K562 (cell line): ENCODE results near the gene EDN2. TPM values are rescaled to one million over a fixed set of nuclear protein-coding genes. Genes with fewer than 3 reads are reported as not detected.

Source experiments
- ATAC-seq: fragments of 200-7000 bp; cut with Tn5 transposase; 3 replicates; pipeline ENCODE4 v1.9.1; 2020; ENCODE audit warnings: moderate library complexity
- BruUV-seq: library from RNA; stranded (reverse); fragments of 400-500 nt; replicated peaks from 2 replicates; lab custom pipeline; 2021; lab: Mats Ljungman, UMichigan
- CTCF ChIA-PET: fragments of 300-600 bp; formaldehyde crosslinking; extraction: SDS; loops from one replicate; lab custom pipeline; 2021; ENCODE audit warnings: low intra/inter-chr PET ratio; lab: Yijun Ruan, JAX
- POLR2A ChIA-PET: fragments of 300-600, 350-650 bp; sonication (Branson Sonifier 250); formaldehyde crosslinking; extraction: SDS; loops from one replicate; lab custom pipeline; 2021; ENCODE audit warnings: antibody characterized with exemption, inconsistent platforms; lab: Yijun Ruan, JAX
- DNase-seq, 4 experiments: peaks; one replicate each; pipeline versions ENCODE4 v3.0.0 to v3.0.0-alpha.2; 2011 to 2018; ENCODE audit warnings: low spot score in 3 of 4, mixed read lengths in 3 of 4; ENCODE audit errors: extremely low read depth in 1 of 4
- FAIRE-seq: peaks from 2 replicates; lab custom pipeline; 2011; peaks lifted over from hg19 to GRCh38; lab: Jason Lieb, UNC
- H2AFZ ChIP-seq: 2 replicates; pipeline ENCODE4 v1.6.0; 2011; ENCODE audit warnings: low read depth, low read length, control low read depth, inconsistent platforms
- H3K27ac ChIP-seq: fragments of 200-600 bp; 3 replicates; pipeline ENCODE4 v1.8.0; 2011; ENCODE audit warnings: low read depth, mild to moderate bottlenecking, control low read depth, inconsistent platforms, low read length, moderate library complexity, mixed read lengths; ENCODE audit errors: extremely low read depth
- H3K27me3 ChIP-seq, 2 experiments: fragments of 300-600 bp in 1 of 2; 2 replicates in 1 of 2; 3 replicates in 1 of 2; pipeline versions ENCODE4 v1.6.0 to v1.8.0; 2011; ENCODE audit warnings: inconsistent platforms in 2 of 2, low read length in 2 of 2, mild to moderate bottlenecking in 1 of 2, mixed read lengths in 1 of 2, moderate library complexity in 1 of 2; ENCODE audit not compliant: control insufficient read depth in 2 of 2, insufficient read depth in 2 of 2
- H3K36me3 ChIP-seq: fragments of 300-600 bp; 3 replicates; pipeline ENCODE4 v1.8.0; 2011; ENCODE audit warnings: mild to moderate bottlenecking, low read length, inconsistent platforms; ENCODE audit not compliant: control insufficient read depth, insufficient read depth
- H3K4me1 ChIP-seq, 2 experiments: fragments of 200-600 bp in 1 of 2; replicated peaks in 1 of 2; 2 replicates in 1 of 2; 3 replicates in 1 of 2; pipeline versions ENCODE4 v1.5.1 to v1.8.0; 2011; ENCODE audit warnings: inconsistent platforms in 2 of 2, low read length in 2 of 2, mild to moderate bottlenecking in 1 of 2, mixed read lengths in 1 of 2, moderate library complexity in 1 of 2; ENCODE audit not compliant: control insufficient read depth in 2 of 2, insufficient read depth in 2 of 2
- H3K4me2 ChIP-seq: 2 replicates; pipeline ENCODE4 v1.6.1; 2011; ENCODE audit warnings: low read length, control low read depth, inconsistent platforms, mixed read lengths; ENCODE audit not compliant: insufficient read depth
- H3K4me3 ChIP-seq: fragments of 200-600 bp; sonication (generic), shearing (Covaris generic); 2 replicates; pipeline ENCODE4 v1.5.1; 2016; ENCODE audit warnings: control low read depth, inconsistent platforms
- H3K79me2 ChIP-seq: fragments of 200-600 bp; 3 replicates; pipeline ENCODE4 v1.8.0; 2011; ENCODE audit warnings: low read length, inconsistent platforms; ENCODE audit not compliant: control insufficient read depth, insufficient read depth
- H3K9ac ChIP-seq, 2 experiments: 2 replicates each; pipeline versions ENCODE4 v1.6.0 to v1.6.1; 2011; ENCODE audit warnings: low read depth in 2 of 2, low read length in 2 of 2, control low read depth in 1 of 2, inconsistent platforms in 1 of 2, mild to moderate bottlenecking in 1 of 2, mixed read lengths in 1 of 2; ENCODE audit not compliant: insufficient read depth in 1 of 2
- H3K9me1 ChIP-seq: one replicate; pipeline ENCODE4 v1.6.0; 2011; ENCODE audit warnings: inconsistent platforms, mild to moderate bottlenecking, low read length, moderate library complexity; ENCODE audit not compliant: control insufficient read depth, insufficient read depth
- H3K9me3 ChIP-seq: replicated peaks from 2 replicates; pipeline ENCODE4 v1.5.1; 2011; ENCODE audit warnings: low read depth, low read length, inconsistent platforms; ENCODE audit not compliant: control insufficient read depth, insufficient read depth
- H4K20me1 ChIP-seq: replicated peaks from 2 replicates; pipeline ENCODE4 v1.6.1; 2011; ENCODE audit warnings: low read length, inconsistent platforms, mixed read lengths; ENCODE audit not compliant: control insufficient read depth, insufficient read depth
- ATF3 ChIP-seq, 2 experiments: fragments of 450-650 bp in 1 of 2; sonication (generic) in 1 of 2; formaldehyde crosslinking in 1 of 2; IDR thresholded peaks in 1 of 2; conservative IDR thresholded peaks in 1 of 2; 2 replicates each; pipeline versions ENCODE4 v1.6.1 to v1.8.1; 2016 to 2023; ENCODE audit warnings: mild to moderate bottlenecking in 2 of 2, moderate library complexity in 2 of 2, inconsistent platforms in 1 of 2, missing genetic modification reagents in 1 of 2
- BRF1 ChIP-seq: IDR thresholded peaks from 3 replicates; pipeline ENCODE4 v1.6.1; 2011; ENCODE audit warnings: borderline replicate concordance, mild to moderate bottlenecking; ENCODE audit not compliant: insufficient read length; ENCODE audit errors: extremely low read depth
- C11orf30 ChIP-seq: fragments of 450-650 bp; IDR thresholded peaks from 2 replicates; pipeline ENCODE4 v1.6.1; 2016; ENCODE audit warnings: low read depth, mild to moderate bottlenecking
- CBFB ChIP-seq: sonication (generic); formaldehyde crosslinking; IDR thresholded peaks from 2 replicates; pipeline ENCODE4 v1.4.0; 2020; ENCODE audit warnings: mild to moderate bottlenecking, missing genetic modification reagents
- JUNB ChIP-seq: fragments of 450-650 bp; formaldehyde crosslinking; conservative IDR thresholded peaks from 2 replicates; pipeline ENCODE4 v1.4.0; 2020; ENCODE audit warnings: mild to moderate bottlenecking
- JUND ChIP-seq, 2 experiments: IDR thresholded peaks; 2 replicates in 1 of 2; 3 replicates in 1 of 2; pipeline ENCODE4 v1.6.1; 2011; ENCODE audit warnings: borderline replicate concordance in 2 of 2, low read depth in 2 of 2, low read length in 2 of 2, improper control_type of control experiment in 1 of 2, missing biosample characterization in 1 of 2, missing genetic modification characterization in 1 of 2, missing genetic modification reagents in 1 of 2
- MAFG ChIP-seq: fragments of 450-650 bp; conservative IDR thresholded peaks from 2 replicates; pipeline ENCODE4 v1.6.1; 2016; ENCODE audit warnings: missing genetic modification characterization, missing compliant biosample characterization
- MAFK ChIP-seq: IDR thresholded peaks from 2 replicates; pipeline ENCODE4 v1.6.1; 2011; ENCODE audit warnings: low read length, improper control_type of control experiment
- MTF1 ChIP-seq: fragments of 250-450 bp; sonication (Bioruptor Pico); IDR thresholded peaks from 2 replicates; pipeline ENCODE4 v1.9.0; 2021; ENCODE audit warnings: moderate library complexity, mild to moderate bottlenecking, inconsistent platforms, borderline replicate concordance
- THAP7 ChIP-seq: fragments of 250-450 bp; sonication (Bioruptor Pico); IDR thresholded peaks from 2 replicates; pipeline ENCODE4 v1.5.0; 2021
- ZNF316 ChIP-seq: fragments of 450-650 bp; IDR thresholded peaks from 2 replicates; pipeline ENCODE4 v1.6.1; 2016
- WGBS: fragments of 100-300 bp; shearing (Covaris generic); methylation state at CpG from one replicate; pipeline ENCODE4 v1.1.6; 2016; ENCODE audit warnings: low coverage, mixed read lengths; ENCODE audit not compliant: insufficient coverage; ENCODE audit errors: missing lambda C conversion rate; 5-methylcytosine and 5-hydroxymethylcytosine counted together
- in situ Hi-C: fragments of 300-500 bp; cut with MboI; formaldehyde crosslinking; loops from 4 replicates; pipeline ENCODE4 v1.15.0; 2018; ENCODE audit warnings: inconsistent platforms, mixed read lengths
- intact Hi-C: fragments of 100-400 bp; cut with micrococcal nuclease; formaldehyde crosslinking; loops from 2 replicates; pipeline ENCODE4 v1.14.2; 2022
- polyA plus RNA-seq, 8 experiments: library from polyadenylated mRNA; depleted of rRNA in 4 of 8; stranded (reverse) in 5 of 8; unstranded in 3 of 8; fragments of >200 nt; fragmentation: Nextera tagmentation in 2 of 8; fragmentation: Illumina TruSeq in 1 of 8; extraction: Ambion mirVana in 2 of 8; extraction: Trizol in 1 of 8; gene quantifications; 2 replicates each; pipeline versions ENCODE4 v1.2.1 to v1.2.3, GENCODE V29; 2011 to 2014; ENCODE audit warnings: inconsistent platforms in 1 of 8, missing spikeins in 1 of 8
- total RNA-seq, 7 experiments: library from RNA; depleted of rRNA in 6 of 7; stranded (reverse); fragments of >200 nt in 6 of 7; fragmentation: Illumina TruSeq in 2 of 7; extraction: Trizol in 2 of 7; gene quantifications; 2 replicates each; pipeline versions ENCODE4 v1.2.1 to v1.2.3, GENCODE V29; 2011 to 2021; ENCODE audit warnings: low replicate concordance in 1 of 7
- TF ChIP-seq, protein P1 (sequence below): sonication (generic); formaldehyde crosslinking; IDR thresholded peaks from 2 replicates; pipeline ENCODE4 v1.8.0; 2022; ENCODE audit warnings: mild to moderate bottlenecking, missing genetic modification reagents

EDN2 gene
- total and polyA plus RNA-seq, 9 of the 15 experiments (the other 6 are each of a cell fraction or from before 2014, with no cell fraction given): not detected

GRCh38 chr1:41498391-41498790 is 13.9 kb upstream of the EDN2 start:
- FAIRE-seq: peak; percentile 37
- Histone ChIP-seq H3K4me2 (no peak overlapping the region), H3K79me2 (no peaks in the 10 kb centered on the region), H3K9me1 (no peaks in the 10 kb centered on the region)
- TF ChIP-seq MAFG (tag): peak; percentile 29; the same call in 1 of the 2 replicates
- TF ChIP-seq BRF1: no peak
- TF ChIP-seq ZNF316: peak; percentile 62
- peak; percentile 46; the same call in 1 of the 2 replicates for TF ChIP-seq ATF3 (IDR thresholded peaks at IDR 0.05)
- TF ChIP-seq ATF3 (CRISPR knock-in tag; conservative IDR thresholded peaks at IDR 0.05): no peak
- TF ChIP-seq THAP7 (CRISPR knock-in tag): no peak
- peak; percentile 54; the same call in 1 of the 2 replicates for TF ChIP-seq C11orf30
- peak; percentile 28 for TF ChIP-seq MAFK
- TF ChIP-seq, protein P1, sequence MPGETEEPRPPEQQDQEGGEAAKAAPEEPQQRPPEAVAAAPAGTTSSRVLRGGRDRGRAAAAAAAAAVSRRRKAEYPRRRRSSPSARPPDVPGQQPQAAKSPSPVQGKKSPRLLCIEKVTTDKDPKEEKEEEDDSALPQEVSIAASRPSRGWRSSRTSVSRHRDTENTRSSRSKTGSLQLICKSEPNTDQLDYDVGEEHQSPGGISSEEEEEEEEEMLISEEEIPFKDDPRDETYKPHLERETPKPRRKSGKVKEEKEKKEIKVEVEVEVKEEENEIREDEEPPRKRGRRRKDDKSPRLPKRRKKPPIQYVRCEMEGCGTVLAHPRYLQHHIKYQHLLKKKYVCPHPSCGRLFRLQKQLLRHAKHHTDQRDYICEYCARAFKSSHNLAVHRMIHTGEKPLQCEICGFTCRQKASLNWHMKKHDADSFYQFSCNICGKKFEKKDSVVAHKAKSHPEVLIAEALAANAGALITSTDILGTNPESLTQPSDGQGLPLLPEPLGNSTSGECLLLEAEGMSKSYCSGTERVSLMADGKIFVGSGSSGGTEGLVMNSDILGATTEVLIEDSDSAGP (CRISPR knock-in tag): no peak
- TF ChIP-seq JUND (IDR thresholded peaks at IDR 0.05; ENCODE audit: borderline replicate concordance, low read depth, low read length): no peak
- peak; percentile 30; the same call in 1 of the 3 replicates for TF ChIP-seq JUND (tag; IDR thresholded peaks at IDR 0.05; ENCODE audit: borderline replicate concordance, low read depth, low read length)
- no peak for TF ChIP-seq CBFB (CRISPR knock-in tag)
- no peak for TF ChIP-seq JUNB (CRISPR knock-in tag)
- TF ChIP-seq MTF1: no peak
- TF ChIP-seq, all 486 proteins: peak for 6
- Histone ChIP-seq H3K27ac (no peak overlapping the region), H3K4me3 (no peak overlapping the region), H3K36me3 (no peaks in the 10 kb centered on the region), H3K9ac (no peak overlapping the region), H2AFZ (no peak overlapping the region), H4K20me1 (no peaks in the 10 kb centered on the region), H3K4me1 (peaks cover 19 to 41% of the 10 kb centered on the region in 2 experiments; a peak in 4 of 5 replicates), H3K9me3 (no peaks in the 10 kb centered on the region), H3K27me3 (peaks cover 0 to 15% of the 10 kb centered on the region in 2 experiments; a peak in 1 of 5 replicates)
- in situ Hi-C loops: no loop called here
- no TSS peak for BruUV-seq
- POLR2A ChIA-PET: interaction anchor here (0.6 to 1.0 kb wide), 3 partner anchors 9 to 32 kb away, joined by 3 to 4 read pairs (median 3); no protein-coding TSS in a partner anchor
- intact Hi-C loops: no loop called here
- DNase-seq (no peak), ATAC-seq (no peak)
- 15% methylated on average over 5 of the region's 5 CpGs for WGBS
- CTCF ChIA-PET: no interaction called here
